Measurements from ENCODE around the gene C1orf232.

GRCh38 chr1:26114165-26114927 is 54.4 kb downstream of the C1orf232 start:
- TF ChIP-seq, protein P1, sequence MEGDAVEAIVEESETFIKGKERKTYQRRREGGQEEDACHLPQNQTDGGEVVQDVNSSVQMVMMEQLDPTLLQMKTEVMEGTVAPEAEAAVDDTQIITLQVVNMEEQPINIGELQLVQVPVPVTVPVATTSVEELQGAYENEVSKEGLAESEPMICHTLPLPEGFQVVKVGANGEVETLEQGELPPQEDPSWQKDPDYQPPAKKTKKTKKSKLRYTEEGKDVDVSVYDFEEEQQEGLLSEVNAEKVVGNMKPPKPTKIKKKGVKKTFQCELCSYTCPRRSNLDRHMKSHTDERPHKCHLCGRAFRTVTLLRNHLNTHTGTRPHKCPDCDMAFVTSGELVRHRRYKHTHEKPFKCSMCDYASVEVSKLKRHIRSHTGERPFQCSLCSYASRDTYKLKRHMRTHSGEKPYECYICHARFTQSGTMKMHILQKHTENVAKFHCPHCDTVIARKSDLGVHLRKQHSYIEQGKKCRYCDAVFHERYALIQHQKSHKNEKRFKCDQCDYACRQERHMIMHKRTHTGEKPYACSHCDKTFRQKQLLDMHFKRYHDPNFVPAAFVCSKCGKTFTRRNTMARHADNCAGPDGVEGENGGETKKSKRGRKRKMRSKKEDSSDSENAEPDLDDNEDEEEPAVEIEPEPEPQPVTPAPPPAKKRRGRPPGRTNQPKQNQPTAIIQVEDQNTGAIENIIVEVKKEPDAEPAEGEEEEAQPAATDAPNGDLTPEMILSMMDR (IDR thresholded peaks at IDR 0.05): no peak
- TF ChIP-seq EP300 (IDR thresholded peaks at IDR 0.05) (no peak), POLR2A (IDR thresholded peaks at IDR 0.05) (no peak)
